ENCODE data around the gene ATXN7L1.
"Not testable (repeated sequence)": the region's sequence is repeated elsewhere in the genome, so short reads cannot be mapped to it uniquely, and the experiment has no call there.

Gene ATXN7L1

DNA sequence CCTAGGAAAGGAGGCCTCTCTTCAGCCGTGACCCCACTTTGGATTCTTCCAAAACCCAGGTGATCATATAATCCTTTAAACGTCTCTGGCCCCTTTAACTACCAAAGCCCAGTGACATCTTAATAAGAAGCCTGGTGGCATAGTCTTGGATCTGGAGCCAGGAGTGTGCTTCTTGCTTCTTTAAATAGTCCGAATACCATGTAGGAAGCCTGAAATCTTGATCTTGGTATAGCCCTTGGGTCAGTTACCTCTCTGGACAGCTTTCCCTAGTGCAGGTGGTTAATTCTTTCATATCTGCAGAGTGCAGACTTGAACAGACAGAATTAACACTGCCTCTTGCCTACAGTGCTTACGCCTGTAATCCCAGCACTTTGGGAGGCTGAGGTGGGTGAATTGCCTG is 156.5 kb downstream of the ATXN7L1 start:
- DNase-seq = no peak
- intact Hi-C loops (cut with DNase I) = no loop called here

DNA sequence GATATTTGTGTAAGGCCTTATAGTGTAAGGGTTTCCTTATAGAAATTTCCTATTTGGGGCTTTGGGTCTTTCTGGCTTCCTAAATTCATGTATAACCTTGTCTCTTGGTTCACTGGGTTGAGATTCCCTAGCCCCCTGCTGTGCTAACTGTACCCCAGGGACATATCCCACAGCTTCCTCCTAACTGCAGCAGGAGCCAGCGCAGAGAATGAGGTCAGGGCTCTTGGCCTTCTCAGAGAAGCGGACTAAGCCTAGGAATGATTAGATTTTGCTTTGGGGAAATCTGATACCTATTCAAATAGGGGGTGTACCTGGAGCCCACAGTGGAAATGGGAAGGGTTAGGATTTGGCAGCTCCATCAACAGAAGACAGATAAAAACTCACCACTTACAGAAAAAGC is 157.0 kb downstream of the ATXN7L1 start:
- intact Hi-C loops (cut with DNase I) = no loop called here
- no peak for DNase-seq

DNA sequence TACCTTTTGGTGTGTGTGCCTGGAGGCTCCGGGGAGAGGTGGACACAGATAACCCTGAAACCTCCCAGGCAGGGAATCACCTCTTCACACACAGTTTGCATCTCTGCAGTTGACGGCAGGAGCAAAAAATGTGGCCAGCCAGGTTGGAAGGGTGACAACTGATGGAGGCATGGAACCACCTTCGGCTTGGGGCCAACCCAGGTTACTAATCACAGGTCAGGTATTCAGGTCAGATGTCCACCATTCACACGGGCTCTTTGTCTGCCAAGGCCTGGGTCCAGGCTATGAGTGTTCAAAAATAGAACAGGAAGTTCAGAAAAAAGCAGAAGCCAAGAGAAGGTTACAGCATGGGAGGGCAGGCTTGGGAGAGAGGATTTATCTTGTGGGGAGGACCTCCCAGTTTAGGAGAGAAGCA is 157.9 kb downstream of the ATXN7L1 start:
- intact Hi-C loops (cut with DNase I) = no loop called here

DNA sequence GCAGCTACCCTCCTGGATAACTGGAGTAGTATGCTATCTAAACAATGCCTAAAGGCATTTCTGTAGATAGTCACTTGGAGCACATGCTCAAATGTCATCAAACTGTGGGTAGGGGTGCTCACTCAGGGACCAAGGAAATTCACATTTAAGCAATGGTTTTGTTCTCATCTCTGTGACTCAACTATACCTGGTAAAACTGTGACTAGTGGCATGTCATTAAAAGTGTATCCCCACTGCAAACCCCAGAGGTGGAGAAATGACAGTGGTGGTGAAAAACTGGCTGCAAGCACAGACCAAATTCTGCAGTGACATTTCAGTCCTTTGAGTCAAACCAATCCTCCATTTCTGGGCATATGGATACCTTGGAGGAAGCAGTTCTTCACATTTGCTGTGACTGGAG is 160.9 kb downstream of the ATXN7L1 start:
- intact Hi-C loops (cut with DNase I) = no loop called here
- DNase-seq = no peak

More for the DNA sequence above, 157.9 kb downstream of the ATXN7L1 start:
- no peak for DNase-seq

DNA sequence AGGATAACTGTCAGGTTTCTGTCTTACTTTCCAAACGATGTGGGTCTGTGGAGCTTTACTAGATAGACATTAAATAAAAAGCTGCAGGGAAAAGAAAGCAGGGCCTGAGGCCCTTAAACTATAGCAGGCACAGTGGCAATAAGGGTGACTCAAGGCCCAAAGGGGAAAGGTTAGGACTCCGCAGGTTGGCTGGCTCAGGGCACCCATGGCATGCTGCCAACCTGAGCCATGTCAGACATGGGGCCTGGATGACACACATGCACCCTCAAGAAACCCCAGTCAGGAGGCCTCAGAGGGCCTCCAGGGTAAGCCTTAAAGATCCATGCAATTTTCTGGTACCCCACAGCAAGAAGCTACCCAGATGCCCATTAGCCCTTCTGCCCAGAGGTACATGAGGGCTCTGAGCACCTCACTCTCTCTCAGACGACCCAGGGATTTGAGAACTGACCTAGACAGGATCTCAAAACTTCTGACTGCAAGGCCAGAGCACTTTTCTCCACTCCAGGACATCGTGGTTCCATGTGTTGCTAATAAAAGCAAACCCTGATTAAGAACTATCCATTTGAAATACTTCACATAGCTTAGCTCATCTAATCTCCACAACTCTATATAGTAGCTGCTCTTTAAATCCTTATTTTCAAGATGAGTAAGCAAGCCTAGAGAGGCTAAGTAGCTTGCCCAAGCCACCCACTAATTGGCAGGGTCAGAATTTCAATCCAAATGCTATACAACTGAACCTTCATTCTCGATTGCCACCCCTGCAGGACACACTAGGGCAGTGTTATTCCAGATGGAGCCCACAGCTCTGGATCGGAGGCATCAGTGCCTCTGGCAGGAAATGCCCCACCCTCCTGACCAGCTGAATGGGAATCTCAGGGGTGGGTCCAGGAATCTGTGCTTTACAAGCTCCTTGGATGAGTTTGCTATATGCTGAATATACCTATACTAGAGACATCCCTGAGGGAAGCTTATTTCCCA is 162.6 kb downstream of the ATXN7L1 start:
- peak in 1 of 10 donors; percentile 76 for DNase-seq
- intact Hi-C loops (cut with DNase I) = no loop called here

DNA sequence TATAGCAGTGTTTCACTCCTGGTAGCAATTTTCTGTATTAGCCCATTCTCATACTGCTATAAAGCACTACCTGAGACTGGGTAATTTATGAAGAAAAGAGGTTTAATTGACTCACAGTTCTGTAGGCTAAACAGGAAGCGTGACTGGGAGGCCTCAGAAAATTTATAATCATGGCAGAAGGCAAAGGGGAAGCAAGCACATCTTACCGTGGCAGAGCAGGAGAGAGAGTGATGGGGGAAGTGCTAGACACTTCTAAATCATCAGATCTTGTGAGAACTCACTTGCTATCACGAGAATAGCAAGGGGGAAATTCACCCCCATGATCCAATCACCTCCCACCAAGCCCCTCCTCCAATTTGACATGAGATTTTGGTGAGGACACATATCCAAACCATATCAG is 163.5 kb downstream of the ATXN7L1 start:
- intact Hi-C loops (cut with DNase I) = no loop called here

DNA sequence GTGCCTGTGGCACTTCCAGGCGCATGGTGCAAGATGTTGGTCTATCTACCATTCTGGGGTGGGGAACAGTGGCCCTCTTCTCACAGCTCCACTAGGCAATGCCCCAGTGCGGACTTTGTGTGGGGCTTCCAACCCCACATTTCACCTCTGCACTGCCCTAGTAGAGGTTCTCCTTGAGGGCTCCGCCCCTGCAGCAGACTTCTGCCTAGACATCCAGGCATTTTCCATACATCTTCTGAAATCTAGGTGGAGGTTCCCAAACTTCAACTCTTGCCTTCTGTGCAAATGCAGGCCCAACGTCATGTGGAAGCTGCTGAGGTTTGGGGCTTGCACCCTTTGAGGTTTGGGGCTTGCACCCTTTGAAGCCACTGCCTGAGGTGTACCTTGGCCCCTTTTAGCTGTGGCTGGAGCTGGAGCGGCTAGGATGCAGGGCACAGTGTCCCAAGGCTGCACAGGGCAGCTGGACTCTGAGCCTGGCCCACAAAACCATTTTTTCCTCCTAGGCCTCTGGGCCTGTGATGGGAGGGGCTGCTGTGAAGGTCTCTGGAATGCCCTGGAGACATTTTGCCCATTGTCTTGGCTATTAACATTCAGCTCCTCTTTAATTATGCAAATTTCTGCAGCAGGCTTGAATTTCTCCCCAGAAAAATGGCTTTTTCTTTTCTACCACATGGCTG is 164.5 kb downstream of the ATXN7L1 start:
- intact Hi-C loops (cut with DNase I) = no loop called here
- no peak for DNase-seq

More for the DNA sequence above, 163.5 kb downstream of the ATXN7L1 start:
- DNase-seq = no peak

DNA sequence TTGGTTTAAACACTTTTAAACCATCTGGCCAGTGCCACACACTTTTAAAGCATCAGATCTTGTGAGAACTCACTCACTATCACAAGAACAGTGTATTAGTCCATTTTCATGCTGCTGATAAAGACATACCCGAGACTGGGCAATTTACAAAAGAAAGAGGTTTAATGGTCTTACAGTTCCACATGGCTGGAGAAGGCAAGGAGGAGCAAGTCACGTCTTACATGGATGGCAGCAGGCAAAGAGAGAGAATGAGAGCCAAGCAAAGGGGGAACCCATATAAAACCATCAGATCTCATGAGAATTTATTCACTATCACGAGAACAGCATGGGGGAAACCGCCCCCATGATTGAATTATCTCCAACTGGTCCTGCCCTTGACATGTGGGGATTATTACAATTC is 165.7 kb downstream of the ATXN7L1 start:
- DNase-seq; intact Hi-C loops (cut with DNase I): not testable (repeated sequence)

DNA sequence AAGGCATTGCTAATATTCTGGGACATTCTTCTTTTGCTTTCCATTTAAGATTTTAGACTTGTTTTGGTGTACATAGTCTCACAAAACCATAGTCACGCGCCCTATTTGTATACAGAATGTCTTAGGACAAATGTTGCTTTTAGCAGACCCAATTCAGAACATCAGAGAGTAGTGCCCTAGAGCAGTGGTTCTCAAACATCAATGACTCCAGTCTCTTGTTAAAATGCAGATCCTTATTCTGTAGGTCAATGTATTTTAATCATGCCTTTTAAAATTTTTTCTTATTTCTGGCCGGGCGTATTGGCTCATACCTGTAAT is 167.7 kb downstream of the ATXN7L1 start:
- DNase-seq = no peak
- intact Hi-C loops (cut with DNase I) = no loop called here

DNA sequence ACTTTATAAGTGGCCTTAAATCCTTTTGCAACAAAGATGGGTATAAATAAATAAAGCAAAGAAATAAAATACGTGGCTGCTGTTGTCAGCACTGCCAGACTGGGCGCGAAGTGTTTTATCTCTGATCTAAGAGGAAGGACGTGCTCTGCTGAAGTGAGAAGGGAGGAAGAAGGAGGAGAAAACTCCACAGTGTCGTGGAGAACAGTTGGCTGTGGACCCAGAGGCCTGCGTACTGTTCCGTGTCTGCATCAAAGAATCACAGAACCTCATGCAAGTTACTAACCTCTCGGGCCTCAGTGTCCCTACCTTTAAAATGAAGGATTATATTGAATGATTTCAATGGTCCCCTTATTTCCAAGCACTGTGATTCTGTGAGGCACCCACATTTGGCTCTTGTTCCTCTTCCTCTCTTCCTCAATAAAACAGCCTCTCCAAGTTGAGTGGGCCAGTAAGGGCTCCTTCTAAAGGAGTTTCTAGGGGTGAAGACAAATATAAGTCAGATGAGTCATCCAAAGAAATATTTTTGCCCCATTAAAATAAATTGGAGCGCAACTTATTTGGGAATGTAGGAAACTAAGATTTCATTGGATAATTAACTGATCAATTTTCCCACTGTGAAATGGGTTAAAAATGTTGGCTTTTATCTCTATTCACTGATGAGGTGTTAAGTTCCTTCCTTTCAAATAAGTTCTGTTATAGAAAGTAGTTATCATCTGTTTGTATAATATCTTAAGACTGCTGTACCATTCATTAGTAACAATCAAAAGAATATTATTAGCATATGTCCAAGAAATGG is 168.2 kb downstream of the ATXN7L1 start:
- intact Hi-C loops (cut with DNase I) = no loop called here
- DNase-seq = no peak

DNA sequence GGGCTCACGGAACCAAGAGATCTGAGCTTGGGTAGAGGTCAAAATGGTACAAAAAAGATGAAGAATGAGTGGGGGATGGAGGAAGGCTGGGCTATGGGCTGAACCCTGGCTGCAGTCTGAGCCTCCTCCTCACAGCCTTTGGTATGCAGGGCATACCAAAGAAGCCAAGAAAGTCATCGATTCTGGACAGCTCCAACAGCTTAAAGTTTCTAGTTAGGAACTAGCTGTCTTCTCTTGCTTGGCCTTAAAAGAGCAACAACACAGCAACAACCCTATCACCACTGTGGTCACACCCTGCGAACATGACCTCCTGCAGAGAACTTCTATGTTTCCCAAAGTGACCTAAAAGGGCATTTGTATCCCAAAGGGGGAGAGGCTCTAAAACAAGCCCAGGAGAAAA is 169.0 kb downstream of the ATXN7L1 start:
- intact Hi-C loops (cut with DNase I) = no loop called here
- no peak for DNase-seq

DNA sequence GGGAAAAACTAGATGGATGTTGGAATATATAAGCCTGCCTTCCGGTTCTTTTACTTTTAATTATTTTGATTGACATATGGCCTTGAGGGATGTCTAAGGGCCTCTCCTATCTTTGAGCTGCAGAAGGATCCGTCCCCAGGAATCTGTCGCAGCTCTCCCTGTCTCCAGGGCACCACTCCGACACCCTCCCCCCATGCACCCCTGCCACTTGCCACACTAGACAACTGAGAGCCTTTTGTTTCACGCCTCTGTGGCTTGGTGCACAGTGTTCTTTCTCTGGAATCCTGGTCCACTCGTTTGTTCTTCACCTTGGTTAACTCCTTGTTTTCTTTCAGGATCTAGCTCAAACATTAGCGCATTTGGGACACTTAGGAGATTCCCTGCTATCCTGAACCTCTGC is 171.0 kb downstream of the ATXN7L1 start:
- intact Hi-C loops (cut with DNase I) = no loop called here
- peak in 9 of 10 donors; percentile 34 to 85 (median 61) for DNase-seq

DNA sequence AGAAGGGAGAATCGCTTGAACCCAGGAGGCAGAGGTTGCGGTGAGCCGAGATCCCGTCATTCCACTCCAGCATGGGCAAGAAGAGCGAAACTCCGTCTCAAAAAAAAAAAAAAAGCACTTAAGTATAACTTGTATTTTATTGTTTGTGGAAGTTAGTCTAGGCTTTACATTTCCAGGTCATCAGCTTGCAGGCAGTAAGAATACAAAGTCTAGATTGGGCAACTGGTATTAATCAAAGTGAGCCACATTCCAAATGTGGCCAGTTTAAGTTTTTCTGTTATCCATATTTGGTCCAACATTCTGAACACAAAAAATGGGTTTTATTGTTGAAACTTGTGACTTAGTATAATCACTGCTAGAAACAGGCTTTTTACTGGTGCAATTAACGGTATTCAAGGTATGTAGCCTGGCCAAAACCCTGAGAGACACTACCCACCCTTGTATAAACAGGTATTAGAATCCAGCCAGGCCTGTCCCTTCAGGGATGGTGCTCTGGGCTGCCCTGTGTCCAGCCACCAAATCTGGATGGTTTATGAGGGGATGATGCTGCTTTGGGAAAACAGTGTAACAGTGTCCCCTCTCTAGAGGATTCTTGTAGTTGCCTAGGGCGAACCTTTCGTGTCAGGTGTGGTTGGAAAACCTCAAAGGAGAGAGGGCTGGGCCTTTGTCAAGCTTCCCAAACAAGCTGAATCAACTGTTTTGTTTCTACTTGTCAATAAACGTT is 173.0 kb downstream of the ATXN7L1 start:
- no peak for DNase-seq
- intact Hi-C loops (cut with DNase I) = no loop called here

DNA sequence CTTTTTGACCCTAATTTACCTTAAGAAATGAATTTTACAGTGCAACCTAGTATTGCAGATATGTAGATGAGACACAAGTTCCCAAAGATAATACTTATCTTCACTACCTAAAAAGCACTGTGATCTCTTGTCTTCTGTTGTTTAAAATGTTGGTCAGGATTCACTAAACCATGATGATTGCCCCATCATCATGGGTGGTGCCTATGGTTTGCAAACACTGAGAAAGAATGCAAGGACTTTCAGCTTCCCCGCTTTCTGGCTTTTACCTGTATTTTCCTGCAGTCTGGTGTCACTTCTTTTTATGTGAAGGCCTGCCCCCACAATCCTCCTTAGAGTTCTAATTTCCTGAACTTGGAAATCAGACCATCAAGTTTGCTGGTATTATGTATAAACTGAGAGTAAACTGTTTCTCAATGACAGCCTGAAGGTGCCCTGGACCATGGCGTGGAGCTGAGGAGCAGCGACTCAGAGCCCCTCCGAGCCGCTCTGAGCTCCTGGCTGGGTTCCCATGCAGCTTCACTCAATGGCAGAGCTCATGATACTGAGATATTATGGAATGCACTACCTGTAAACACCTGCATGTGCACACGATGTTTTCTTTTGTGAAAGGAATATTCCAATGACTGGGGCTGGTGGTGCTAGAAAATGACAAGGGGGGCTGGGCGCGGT is 176.7 kb downstream of the ATXN7L1 start:
- intact Hi-C loops (cut with DNase I) = loop anchor here (2.0 kb wide), 1 partner anchor 29 kb away; no protein-coding TSS in a partner anchor
- DNase-seq = no peak

DNA sequence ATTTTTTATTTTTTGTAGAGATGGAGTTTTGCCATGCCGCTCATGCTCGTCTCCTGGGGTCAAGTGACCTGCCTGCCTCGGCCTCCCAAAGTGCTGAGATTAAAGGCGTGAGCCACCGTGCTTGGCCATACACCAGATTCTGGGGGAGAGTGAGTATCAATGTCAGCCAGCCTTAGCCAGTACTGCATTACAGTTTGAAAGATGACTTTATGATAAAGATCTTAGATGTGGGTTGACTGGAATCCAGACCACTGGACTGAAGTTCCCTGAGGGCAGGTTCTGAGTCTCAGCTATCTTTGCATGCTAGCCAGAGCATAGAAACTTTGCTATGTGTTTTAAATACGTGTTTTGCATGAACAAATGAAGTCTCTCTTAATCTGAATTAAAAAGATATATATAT is 177.9 kb downstream of the ATXN7L1 start:
- peak in 1 of 10 donors; percentile 34 for DNase-seq
- intact Hi-C loops (cut with DNase I) = loop anchor here (2.0 kb wide), 1 partner anchor 28 kb away; no protein-coding TSS in a partner anchor

DNA sequence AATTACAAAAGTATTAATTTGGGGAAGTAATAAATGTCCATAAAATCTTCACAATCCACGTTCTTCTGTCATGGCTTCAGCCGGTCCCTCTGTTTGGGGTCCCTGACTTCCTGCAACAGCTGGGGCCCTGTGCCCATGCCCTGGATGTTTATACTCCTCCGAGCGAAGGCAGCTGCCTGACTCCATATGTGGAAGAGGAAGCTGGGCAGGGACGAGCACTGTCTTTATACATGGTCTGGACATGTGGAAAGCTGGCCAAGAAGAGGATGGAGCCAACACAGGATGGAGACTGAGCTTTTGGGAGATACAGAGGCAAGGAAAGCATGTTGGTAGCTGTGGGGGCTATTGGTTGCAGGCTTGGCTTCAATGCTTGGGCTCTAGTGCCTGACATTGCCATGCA is 178.6 kb downstream of the ATXN7L1 start:
- peak in 1 of 10 donors; percentile 59 for DNase-seq
- intact Hi-C loops (cut with DNase I) = loop anchor here (2.0 kb wide), 1 partner anchor 27 kb away; no protein-coding TSS in a partner anchor

DNA sequence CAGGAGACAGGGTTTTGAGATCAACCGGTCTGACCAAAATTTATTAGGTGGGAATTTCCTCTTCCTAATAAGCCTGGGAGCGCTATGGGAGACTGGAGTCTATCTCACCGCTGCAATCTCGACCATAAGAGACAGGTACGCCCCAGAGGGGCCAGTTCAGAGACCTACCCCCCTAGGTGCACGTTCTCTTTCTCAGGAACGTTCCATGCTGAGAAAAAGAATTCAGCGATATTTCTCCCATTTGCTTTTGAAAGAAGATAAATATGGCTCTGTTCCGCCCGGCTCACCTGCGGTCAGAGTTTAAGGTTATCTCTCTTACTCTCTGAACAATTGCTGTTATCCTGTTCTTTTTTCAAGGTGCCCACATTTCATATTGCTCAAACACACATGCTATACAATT is 179.2 kb downstream of the ATXN7L1 start:
- DNase-seq = peak in 1 of 10 donors; percentile 8
- intact Hi-C loops (cut with DNase I) = not testable (repeated sequence)

DNA sequence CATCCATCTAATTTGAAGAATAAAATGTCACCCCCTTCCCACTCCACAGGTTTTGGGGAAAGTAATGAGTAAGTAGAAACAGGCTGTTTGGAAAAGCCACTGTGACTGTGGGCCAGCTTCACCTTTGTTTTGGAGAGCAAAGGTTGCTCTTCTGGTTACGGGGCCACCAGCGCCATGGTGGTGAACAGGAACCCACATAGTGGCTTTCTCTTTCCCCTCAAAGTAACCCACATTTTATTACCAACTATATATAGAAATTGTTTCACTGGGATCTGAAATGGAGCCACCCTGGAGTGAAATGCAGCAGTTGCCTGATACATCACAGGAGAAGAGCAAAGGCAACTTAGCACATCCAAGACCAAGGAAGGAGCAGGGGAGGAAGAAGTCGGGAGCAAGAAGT is 182.8 kb downstream of the ATXN7L1 start:
- DNase-seq = no peak
- intact Hi-C loops (cut with DNase I) = no loop called here

Measured in posterior cingulate gyrus (tissue), 11 donors.